A673 (cell line): ENCODE data around the gene RERE.

Experiments used
- CTCF ChIP-seq: fragments of 300-800, 200-600 bp; sonication (generic); conservative IDR thresholded peaks from 2 replicates; pipeline ENCODE4 v1.5.1; 2017; ENCODE audit warnings: low read depth, mild to moderate bottlenecking, antibody characterized with exemption, low read length, moderate library complexity, mixed read lengths
- EZH2 ChIP-seq: fragments of 200-600 bp; sonication (generic); IDR thresholded peaks from 2 replicates; pipeline ENCODE4 v1.6.1; 2017; ENCODE audit warnings: borderline replicate concordance, low read depth, mild to moderate bottlenecking, mixed read lengths, antibody characterized with exemption, low read length; ENCODE audit not compliant: poor library complexity, severe bottlenecking

- no peak for TF ChIP-seq CTCF
- TF ChIP-seq EZH2, result no peak
These were observed 213.1 kb downstream of the RERE start for GRCh38 chr1:8604041-8604945.
